Measurements from ENCODE around the gene CRYL1. TPM values are rescaled to one million over a fixed set of nuclear protein-coding genes. Genes with fewer than 3 reads are reported as not detected.

Gene CRYL1
- total and polyA plus RNA-seq, 2 experiments from 2014 or later = 11.3 to 16.1 TPM

DNA sequence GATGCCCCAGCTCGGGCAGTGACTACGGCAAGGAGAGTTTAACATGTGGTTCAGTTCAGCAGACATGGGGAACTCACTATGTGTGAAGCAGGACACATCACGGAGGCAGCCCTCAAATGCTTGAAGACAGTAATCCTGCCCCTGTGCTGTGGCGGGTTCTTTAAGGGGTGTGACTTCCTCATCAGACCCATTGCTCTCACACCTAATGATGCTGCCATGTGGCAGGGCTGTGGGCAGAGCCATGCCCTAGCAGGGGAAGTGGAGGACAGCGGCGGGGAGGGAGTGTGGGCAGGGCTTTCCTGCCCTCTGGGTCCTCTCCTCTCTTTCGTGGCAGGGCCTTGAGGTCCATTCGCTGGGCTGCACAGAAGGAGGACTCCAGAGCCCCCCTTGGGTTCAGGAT, 162.5 kb downstream of the CRYL1 start:
- Histone ChIP-seq H3K27me3 (replicated peaks; ENCODE audit: insufficient read depth) (no peaks in the 10 kb centered on the region), H4K20me1 (ENCODE audit: insufficient read depth) (no peaks in the 10 kb centered on the region), H3K4me3 (no peak overlapping the region), H3K9me3 (ENCODE audit: low read depth) (no peaks in the 10 kb centered on the region), H3K4me1 (ENCODE audit: insufficient read depth) (peaks cover 19% of the 10 kb centered on the region), H3F3A (ENCODE audit: insufficient read depth) (peaks cover 13% of the 10 kb centered on the region), H3K79me2 (ENCODE audit: insufficient read depth) (no peaks in the 10 kb centered on the region), H2AFZ (no peak overlapping the region), H3K4me2 (ENCODE audit: unreplicated experiment) (no peak overlapping the region), H3K9ac (no peak overlapping the region), H3K36me3 (ENCODE audit: low read depth) (no peaks in the 10 kb centered on the region), H3K27ac (no peak overlapping the region), H3K9me2 (ENCODE audit: insufficient read depth) (no peaks in the 10 kb centered on the region)
- WGBS, 2 experiments (ENCODE audit: low coverage in 1 of 2, low lambda C conversion rate in 2 of 2, missing lambda C conversion rate in 2 of 2) = 67% methylated on average over 8 of the region's 8 CpGs
- in situ Hi-C loops (cut with MboI) = no loop called here
- DNase-seq = no peak
- no peak for TF ChIP-seq EZH2phosphoT487 (IDR thresholded peaks at IDR 0.05; ENCODE audit: insufficient read depth, low read depth)
- TF ChIP-seq EZH2 (IDR thresholded peaks at IDR 0.05; ENCODE audit: insufficient read depth, poor library complexity, severe bottlenecking) = no peak

GRCh38 chr13:20362484-20363041, 163.1 kb downstream of the CRYL1 start:
- DNase-seq = no peak
- no peak for TF ChIP-seq EZH2phosphoT487 (IDR thresholded peaks at IDR 0.05; ENCODE audit: insufficient read depth, low read depth)
- no peak for TF ChIP-seq EZH2 (IDR thresholded peaks at IDR 0.05; ENCODE audit: insufficient read depth, poor library complexity, severe bottlenecking)
- Histone ChIP-seq H4K20me1 (ENCODE audit: insufficient read depth) (no peaks in the 10 kb centered on the region), H3F3A (ENCODE audit: insufficient read depth) (peaks cover 13% of the 10 kb centered on the region), H3K4me1 (ENCODE audit: insufficient read depth) (peaks cover 19% of the 10 kb centered on the region), H3K27ac (no peak overlapping the region), H3K4me3 (no peak overlapping the region), H3K4me2 (ENCODE audit: unreplicated experiment) (no peak overlapping the region), H3K27me3 (replicated peaks; ENCODE audit: insufficient read depth) (no peaks in the 10 kb centered on the region), H2AFZ (no peak overlapping the region), H3K36me3 (ENCODE audit: low read depth) (no peaks in the 10 kb centered on the region), H3K9ac (no peak overlapping the region), H3K9me3 (ENCODE audit: low read depth) (no peaks in the 10 kb centered on the region), H3K9me2 (ENCODE audit: insufficient read depth) (no peaks in the 10 kb centered on the region), H3K79me2 (ENCODE audit: insufficient read depth) (no peaks in the 10 kb centered on the region)
- WGBS, 2 experiments (ENCODE audit: low coverage in 1 of 2, low lambda C conversion rate in 2 of 2, missing lambda C conversion rate in 2 of 2) = 64 to 66% methylated on average over 16 to 17 of the region's 17 CpGs
- in situ Hi-C loops (cut with MboI) = no loop called here

GRCh38 chr13:20360835-20361412, 164.7 kb downstream of the CRYL1 start:
- Histone ChIP-seq H3K36me3 (ENCODE audit: low read depth) (no peaks in the 10 kb centered on the region), H4K20me1 (ENCODE audit: insufficient read depth) (no peaks in the 10 kb centered on the region), H3K79me2 (ENCODE audit: insufficient read depth) (no peaks in the 10 kb centered on the region), H3F3A (ENCODE audit: insufficient read depth) (peaks cover 13% of the 10 kb centered on the region), H3K27ac (no peak overlapping the region), H2AFZ (no peak overlapping the region), H3K27me3 (replicated peaks; ENCODE audit: insufficient read depth) (no peaks in the 10 kb centered on the region), H3K4me3 (no peak overlapping the region), H3K4me2 (ENCODE audit: unreplicated experiment) (no peak overlapping the region), H3K9me3 (ENCODE audit: low read depth) (no peaks in the 10 kb centered on the region), H3K9ac (no peak overlapping the region), H3K4me1 (ENCODE audit: insufficient read depth) (peaks cover 19% of the 10 kb centered on the region), H3K9me2 (ENCODE audit: insufficient read depth) (no peaks in the 10 kb centered on the region)
- 67 to 73% methylated on average over 5 of the region's 5 CpGs for WGBS, 2 experiments (ENCODE audit: low coverage in 1 of 2, low lambda C conversion rate in 2 of 2, missing lambda C conversion rate in 2 of 2)
- TF ChIP-seq EZH2 (IDR thresholded peaks at IDR 0.05; ENCODE audit: insufficient read depth, poor library complexity, severe bottlenecking) (no peak), EZH2phosphoT487 (IDR thresholded peaks at IDR 0.05; ENCODE audit: insufficient read depth, low read depth) (no peak)
- in situ Hi-C loops (cut with MboI) = no loop called here
- peak; percentile 20 for DNase-seq

GRCh38 chr13:20360041-20360491, 165.6 kb downstream of the CRYL1 start:
- in situ Hi-C loops (cut with MboI) = no loop called here
- WGBS, 2 experiments (ENCODE audit: low coverage in 1 of 2, low lambda C conversion rate in 2 of 2, missing lambda C conversion rate in 2 of 2) = 74 to 80% methylated on average over 3 of the region's 3 CpGs

More at GRCh38 chr13:20360041-20360491, 165.6 kb downstream of the CRYL1 start:
- Histone ChIP-seq H3K27me3 (replicated peaks; ENCODE audit: insufficient read depth) (no peaks in the 10 kb centered on the region), H3K27ac (no peak overlapping the region), H3K79me2 (ENCODE audit: insufficient read depth) (no peaks in the 10 kb centered on the region), H3K4me3 (no peak overlapping the region), H3K9me3 (ENCODE audit: low read depth) (no peaks in the 10 kb centered on the region), H3K4me2 (ENCODE audit: unreplicated experiment) (no peak overlapping the region), H3K4me1 (ENCODE audit: insufficient read depth) (peaks cover 19% of the 10 kb centered on the region), H3K36me3 (ENCODE audit: low read depth) (no peaks in the 10 kb centered on the region), H2AFZ (no peak overlapping the region), H4K20me1 (ENCODE audit: insufficient read depth) (no peaks in the 10 kb centered on the region), H3K9ac (no peak overlapping the region), H3F3A (ENCODE audit: insufficient read depth) (peaks cover 13% of the 10 kb centered on the region), H3K9me2 (ENCODE audit: insufficient read depth) (no peaks in the 10 kb centered on the region)
- no peak for TF ChIP-seq EZH2phosphoT487 (IDR thresholded peaks at IDR 0.05; ENCODE audit: insufficient read depth, low read depth)
- no peak for TF ChIP-seq EZH2 (IDR thresholded peaks at IDR 0.05; ENCODE audit: insufficient read depth, poor library complexity, severe bottlenecking)
- DNase-seq = peak; percentile 42

Data from GM23248 (cell line).